ENCODE results near the gene TRIM44. TPM values are rescaled to one million over a fixed set of nuclear protein-coding genes. Genes with fewer than 3 reads are reported as not detected.

The TRIM44 gene
- total and polyA plus RNA-seq, 3 donors from 2014 or later: 37.1 to 42.3 (median 41.6) TPM

DNA sequence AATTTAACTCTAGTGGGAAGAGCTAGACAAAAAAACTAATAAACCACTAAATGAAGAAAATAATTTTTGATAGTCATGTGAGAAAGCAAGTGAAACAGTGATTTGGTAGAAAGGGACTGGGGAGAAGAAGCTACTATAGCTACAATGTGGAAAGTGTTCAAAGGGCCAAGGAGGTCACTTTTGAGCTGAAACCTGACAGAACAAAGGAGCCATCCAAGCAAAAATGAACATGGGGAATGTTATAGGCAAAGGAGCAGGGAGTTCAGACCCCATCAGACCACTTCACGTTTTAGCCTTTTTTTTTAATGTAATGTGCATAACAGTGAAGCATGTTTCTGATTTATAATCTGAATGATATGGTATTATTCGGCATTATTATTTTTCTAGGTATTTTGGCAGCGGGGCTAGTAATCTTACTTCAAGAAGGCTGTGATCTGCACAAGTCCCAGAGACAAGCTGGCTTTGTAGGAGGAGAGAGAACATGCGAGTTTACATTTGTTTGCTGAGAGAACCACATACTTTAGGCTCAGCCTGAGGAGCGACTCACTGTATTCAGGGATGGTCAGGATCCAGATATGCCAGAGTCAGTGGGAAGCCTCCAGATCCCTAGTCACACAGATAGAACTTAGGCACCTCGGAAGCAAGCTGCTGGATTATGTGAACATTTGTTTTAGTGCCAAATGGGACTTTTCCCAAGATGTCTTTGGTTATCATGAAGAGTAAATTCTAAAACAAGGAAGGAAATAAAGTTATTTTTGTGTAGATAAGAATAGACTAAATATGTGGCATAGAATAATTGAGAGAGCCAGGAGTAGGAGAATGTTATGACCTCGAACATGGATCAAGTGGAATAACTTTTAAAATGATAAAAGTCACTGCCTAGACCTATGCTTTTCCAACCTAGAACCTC lies 118.6 kb downstream of the TRIM44 start:
- Histone ChIP-seq H3K27me3 (no peaks in the 10 kb centered on the region), H3K4me3 (no peak overlapping the region), H3K4me1 (peaks cover 20% of the 10 kb centered on the region), H3K9me3 (no peaks in the 10 kb centered on the region), H3K36me3 (ENCODE audit: low read depth, missing control alignments) (no peaks in the 10 kb centered on the region), H3K27ac (no peak overlapping the region)
- intact Hi-C loops (cut with DNase I; ENCODE audit: low total_unique reads): no loop called here
- WGBS, 2 donors: 37 to 51% methylated on average over 7 of the region's 7 CpGs
- peak; percentile 17 for DNase-seq
- TF ChIP-seq, protein P1, sequence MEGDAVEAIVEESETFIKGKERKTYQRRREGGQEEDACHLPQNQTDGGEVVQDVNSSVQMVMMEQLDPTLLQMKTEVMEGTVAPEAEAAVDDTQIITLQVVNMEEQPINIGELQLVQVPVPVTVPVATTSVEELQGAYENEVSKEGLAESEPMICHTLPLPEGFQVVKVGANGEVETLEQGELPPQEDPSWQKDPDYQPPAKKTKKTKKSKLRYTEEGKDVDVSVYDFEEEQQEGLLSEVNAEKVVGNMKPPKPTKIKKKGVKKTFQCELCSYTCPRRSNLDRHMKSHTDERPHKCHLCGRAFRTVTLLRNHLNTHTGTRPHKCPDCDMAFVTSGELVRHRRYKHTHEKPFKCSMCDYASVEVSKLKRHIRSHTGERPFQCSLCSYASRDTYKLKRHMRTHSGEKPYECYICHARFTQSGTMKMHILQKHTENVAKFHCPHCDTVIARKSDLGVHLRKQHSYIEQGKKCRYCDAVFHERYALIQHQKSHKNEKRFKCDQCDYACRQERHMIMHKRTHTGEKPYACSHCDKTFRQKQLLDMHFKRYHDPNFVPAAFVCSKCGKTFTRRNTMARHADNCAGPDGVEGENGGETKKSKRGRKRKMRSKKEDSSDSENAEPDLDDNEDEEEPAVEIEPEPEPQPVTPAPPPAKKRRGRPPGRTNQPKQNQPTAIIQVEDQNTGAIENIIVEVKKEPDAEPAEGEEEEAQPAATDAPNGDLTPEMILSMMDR (IDR thresholded peaks at IDR 0.05): no peak
- no peak for TF ChIP-seq POLR2A (IDR thresholded peaks at IDR 0.05)

DNA sequence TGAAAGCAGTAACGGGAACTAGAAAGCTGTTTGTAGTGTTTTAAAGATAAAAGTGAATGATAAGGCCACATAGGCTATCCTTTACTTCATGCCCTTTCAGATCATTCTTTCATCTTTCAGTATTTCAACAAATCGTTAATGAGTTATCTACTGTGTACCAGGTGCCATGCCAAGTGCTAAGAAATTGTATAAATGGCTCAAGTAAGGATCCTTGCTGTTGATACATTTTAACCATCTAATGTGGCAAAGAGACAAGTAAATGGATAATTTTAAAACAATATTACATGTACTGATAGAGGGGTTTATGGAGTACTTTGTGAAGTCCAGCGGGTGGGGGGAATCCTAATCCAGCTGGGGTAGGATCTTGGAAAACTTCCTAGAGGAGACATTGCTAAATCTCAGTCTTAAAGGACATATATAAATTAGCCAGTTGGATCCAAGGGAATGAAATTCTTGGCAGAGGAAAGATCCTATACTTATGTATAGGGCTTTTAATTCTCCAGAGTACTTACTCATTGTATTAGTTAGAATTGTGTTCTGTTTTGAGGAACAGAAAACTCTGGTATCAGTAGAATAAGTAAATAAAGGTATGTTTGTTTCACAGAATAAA lies 119.4 kb downstream of the TRIM44 start:
- Histone ChIP-seq H3K9me3 (no peaks in the 10 kb centered on the region), H3K4me1 (peaks cover 20% of the 10 kb centered on the region), H3K4me3 (no peak overlapping the region), H3K36me3 (ENCODE audit: low read depth, missing control alignments) (no peaks in the 10 kb centered on the region), H3K27ac (no peak overlapping the region), H3K27me3 (no peaks in the 10 kb centered on the region)
- 61 to 64% methylated on average over 3 of the region's 3 CpGs for WGBS, 2 donors
- TF ChIP-seq, protein P1 (IDR thresholded peaks at IDR 0.05): no peak
- TF ChIP-seq POLR2A (IDR thresholded peaks at IDR 0.05): no peak
- DNase-seq: no peak
- intact Hi-C loops (cut with DNase I; ENCODE audit: low total_unique reads): no loop called here

DNA sequence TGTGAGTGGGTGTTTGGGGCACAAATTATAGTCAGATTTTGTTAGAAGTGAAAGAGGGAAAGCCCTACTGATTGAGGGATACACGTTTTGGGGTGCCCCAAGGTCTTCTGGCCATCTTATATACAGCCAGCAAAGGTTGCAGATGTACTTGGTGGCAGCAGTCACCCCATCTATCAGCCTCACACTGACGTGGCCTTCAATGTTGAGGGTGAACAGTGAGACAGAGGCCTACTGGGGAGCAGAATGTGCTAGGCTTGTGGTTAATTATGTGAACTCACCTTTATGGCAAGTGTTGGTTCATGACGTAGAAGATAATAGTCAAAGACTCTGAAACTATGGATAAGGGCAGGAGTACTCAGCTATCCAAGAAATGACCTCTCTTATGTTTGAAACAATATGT lies 121.2 kb downstream of the TRIM44 start:
- intact Hi-C loops (cut with DNase I; ENCODE audit: low total_unique reads): no loop called here
- peaks cover 20% of the 10 kb centered on the region for H3K4me1 ChIP-seq
- no peaks in the 10 kb centered on the region for H3K27me3 ChIP-seq
- no peak overlapping the region for H3K4me3 ChIP-seq
- H3K27ac ChIP-seq: no peak overlapping the region
- no peak for DNase-seq
- H3K9me3 ChIP-seq: no peaks in the 10 kb centered on the region
- H3K36me3 ChIP-seq (ENCODE audit: low read depth, missing control alignments): no peaks in the 10 kb centered on the region
- TF ChIP-seq, protein P1 (IDR thresholded peaks at IDR 0.05): no peak
- no peak for TF ChIP-seq POLR2A (IDR thresholded peaks at IDR 0.05)
- 82 to 86% methylated on average over 3 of the region's 3 CpGs for WGBS, 2 donors

DNA sequence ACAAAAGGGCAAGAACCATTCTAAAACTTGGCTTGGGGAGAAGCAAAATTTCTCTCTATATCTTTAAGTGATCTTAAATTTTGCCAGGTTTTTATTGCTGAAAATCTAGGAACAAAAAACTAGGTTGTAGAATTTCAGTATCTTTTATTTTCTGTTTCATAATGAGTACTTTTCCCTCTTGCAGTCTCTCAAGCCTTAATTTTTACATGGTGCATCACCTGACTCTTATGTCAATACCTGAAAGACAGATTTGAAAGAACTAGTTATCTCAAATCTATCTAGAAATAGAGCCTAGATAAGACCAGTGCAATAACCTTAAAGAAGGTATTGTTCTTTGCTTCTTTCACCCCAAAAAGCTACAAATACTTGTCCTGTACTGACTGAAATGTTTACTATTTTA lies 122.1 kb downstream of the TRIM44 start:
- DNase-seq: no peak
- intact Hi-C loops (cut with DNase I; ENCODE audit: low total_unique reads): no loop called here
- Histone ChIP-seq H3K36me3 (ENCODE audit: low read depth, missing control alignments) (no peaks in the 10 kb centered on the region), H3K27me3 (no peaks in the 10 kb centered on the region), H3K9me3 (no peaks in the 10 kb centered on the region), H3K4me3 (no peak overlapping the region), H3K4me1 (peaks cover 20% of the 10 kb centered on the region), H3K27ac (no peak overlapping the region)
- TF ChIP-seq, protein P1 (IDR thresholded peaks at IDR 0.05): no peak
- TF ChIP-seq POLR2A (IDR thresholded peaks at IDR 0.05): no peak

Measured in testis (tissue), 3 donors.